Liver (tissue), 9 donors: ENCODE measurements around the gene LELP1. TPM values are rescaled to one million over a fixed set of nuclear protein-coding genes. Genes with fewer than 3 reads are reported as not detected.

ENCODE experiments used
- DNase-seq: peaks from one replicate; pipeline ENCODE4 v3.0.0-alpha.2; 2017; ENCODE audit warnings: low spot score
- H3K27ac ChIP-seq, 2 donors: one replicate each; pipeline ENCODE4 v1.7.0; 2013; ENCODE audit warnings: inconsistent platforms in 2 of 2, low read length in 2 of 2, control low read depth in 1 of 2, low read depth in 1 of 2, mild to moderate bottlenecking in 1 of 2
- H3K27me3 ChIP-seq, 4 donors: one replicate each; pipeline versions ENCODE4 v1.6.1 to v1.7.0; 2013; ENCODE audit warnings: low read length in 3 of 4, inconsistent platforms in 1 of 4, mild to moderate bottlenecking in 1 of 4, moderate library complexity in 1 of 4; ENCODE audit not compliant: control insufficient read depth in 4 of 4, insufficient read depth in 4 of 4
- H3K36me3 ChIP-seq, 4 donors: one replicate each; pipeline versions ENCODE4 v1.6.1 to v1.7.0; 2013; ENCODE audit warnings: low read length in 3 of 4, mild to moderate bottlenecking in 3 of 4, low read depth in 1 of 4, moderate library complexity in 1 of 4; ENCODE audit not compliant: control insufficient read depth in 4 of 4, insufficient read depth in 3 of 4
- H3K4me1 ChIP-seq, 4 donors: one replicate each; pipeline versions ENCODE4 v1.6.1 to v1.7.0; 2013; ENCODE audit warnings: low read length in 3 of 4, mild to moderate bottlenecking in 3 of 4, moderate library complexity in 1 of 4; ENCODE audit not compliant: control insufficient read depth in 4 of 4, insufficient read depth in 4 of 4
- H3K4me3 ChIP-seq, 3 donors: one replicate each; pipeline versions ENCODE4 v1.6.1 to v1.7.0; 2013; ENCODE audit warnings: low read length in 3 of 3, control low read depth in 1 of 3, low read depth in 1 of 3, mild to moderate bottlenecking in 1 of 3
- H3K9ac ChIP-seq, 2 donors: one replicate each; pipeline ENCODE4 v1.7.0; 2013; ENCODE audit warnings: low read length in 2 of 2, mild to moderate bottlenecking in 2 of 2, moderate library complexity in 2 of 2, control low read depth in 1 of 2, low read depth in 1 of 2
- H3K9me3 ChIP-seq, 4 donors: one replicate each; pipeline versions ENCODE4 v1.6.1 to v1.7.0; 2013; ENCODE audit warnings: low read length in 3 of 4; ENCODE audit not compliant: control insufficient read depth in 4 of 4
- ATF3 ChIP-seq: IDR thresholded peaks from 2 replicates; pipeline ENCODE4 v1.6.1; 2016; ENCODE audit warnings: antibody characterized with exemption
- CTCF ChIP-seq: fragments of 150-350 bp; IDR thresholded peaks from 2 replicates; pipeline ENCODE4 v1.5.1; 2017; ENCODE audit warnings: improper control_type of control experiment, low read depth, low read length; ENCODE audit not compliant: missing input control
- EGR1 ChIP-seq, 2 donors: IDR thresholded peaks; 2 replicates each; pipeline ENCODE4 v1.6.1; 2016 to 2018; ENCODE audit warnings: antibody characterized with exemption in 2 of 2, low read depth in 2 of 2
- FOXA1 ChIP-seq: IDR thresholded peaks from 2 replicates; pipeline ENCODE4 v1.6.1; 2016; ENCODE audit warnings: antibody characterized with exemption
- FOXA2 ChIP-seq: IDR thresholded peaks from 2 replicates; pipeline ENCODE4 v1.6.1; 2016; ENCODE audit warnings: antibody characterized with exemption
- HNF4A ChIP-seq, 2 donors: conservative IDR thresholded peaks; 2 replicates each; pipeline ENCODE4 v1.6.1; 2016; ENCODE audit warnings: antibody characterized with exemption in 2 of 2, mild to moderate bottlenecking in 2 of 2
- HNF4G ChIP-seq: IDR thresholded peaks from 2 replicates; pipeline ENCODE4 v1.6.1; 2016; ENCODE audit warnings: antibody characterized with exemption
- JUND ChIP-seq, 2 donors: IDR thresholded peaks; 2 replicates each; pipeline ENCODE4 v1.6.1; 2016; ENCODE audit warnings: antibody characterized with exemption in 2 of 2
- NR2F2 ChIP-seq: IDR thresholded peaks from 2 replicates; pipeline ENCODE4 v1.6.1; 2016; ENCODE audit warnings: antibody characterized with exemption
- RAD21 ChIP-seq, 2 donors: IDR thresholded peaks; 2 replicates each; pipeline ENCODE4 v1.6.1; 2016; ENCODE audit warnings: antibody characterized with exemption in 2 of 2, mild to moderate bottlenecking in 2 of 2
- REST ChIP-seq: IDR thresholded peaks from 2 replicates; pipeline ENCODE4 v1.6.1; 2016; ENCODE audit warnings: antibody characterized with exemption, mild to moderate bottlenecking
- RXRA ChIP-seq, 2 donors: IDR thresholded peaks; 2 replicates each; pipeline ENCODE4 v1.6.1; 2017 to 2018; ENCODE audit warnings: antibody characterized with exemption in 2 of 2, mild to moderate bottlenecking in 1 of 2
- TAF1 ChIP-seq: conservative IDR thresholded peaks from 2 replicates; pipeline ENCODE4 v1.6.1; 2016; ENCODE audit warnings: antibody characterized with exemption, mild to moderate bottlenecking
- YY1 ChIP-seq: IDR thresholded peaks from 2 replicates; pipeline ENCODE4 v1.6.1; 2016; ENCODE audit warnings: antibody characterized with exemption, mild to moderate bottlenecking
- ZBTB33 ChIP-seq: IDR thresholded peaks from 2 replicates; pipeline ENCODE4 v1.6.1; 2016; ENCODE audit warnings: antibody characterized with exemption
- WGBS: extraction: QIAGEN DNeasy Blood & Tissue Kit; methylation state at CpG from one replicate; pipeline ENCODE4 v1.1.7; 2013; 5-methylcytosine and 5-hydroxymethylcytosine counted together
- polyA plus RNA-seq, 2 donors: library from polyadenylated mRNA; stranded (reverse) in 1 of 2; unstranded in 1 of 2; fragments of 200-250 nt in 1 of 2; fragments of >200 nt in 1 of 2; fragmentation: Nextera tagmentation in 1 of 2; extraction: Ambion mirVana in 1 of 2; gene quantifications; one replicate each; pipeline versions ENCODE4 v1.2.1 to v1.2.3, GENCODE V29; 2013 to 2015
- total RNA-seq, 2 donors: library from RNA; depleted of rRNA; stranded (reverse); fragments of >200 nt; gene quantifications; one replicate each; pipeline ENCODE4 v1.2.3, GENCODE V29; 2014
- donor health status: healthy.
- donor health status: healthy.
- donor health status: healthy.
- donor health status: healthy.
- donor health status: healthy.

LELP1 gene
- total and polyA plus RNA-seq, 4 donors = not detected

GRCh38 chr1:153194331-153195050 is 8.7 kb upstream of the LELP1 start:
- WGBS = 50% methylated on average over 3 of the region's 3 CpGs

GRCh38 chr1:153195216-153195615 is 8.0 kb upstream of the LELP1 start:
- no peak for DNase-seq
- no peak overlapping the region for H3K4me3 ChIP-seq
- peaks cover 0 to 10% (median under 1%) of the 10 kb centered on the region in 4 donors for H3K27me3 ChIP-seq
- 68% methylated on average over 4 of the region's 4 CpGs for WGBS
- no peaks in the 10 kb centered on the region for H3K9me3 ChIP-seq
- H3K36me3 ChIP-seq = no peaks in the 10 kb centered on the region
- TF ChIP-seq NR2F2 = no peak
- no peak for TF ChIP-seq YY1
- TF ChIP-seq ATF3 = no peak
- no peak for TF ChIP-seq RXRA (IDR thresholded peaks at IDR 0.05)
- TF ChIP-seq TAF1 = no peak
- TF ChIP-seq FOXA2 = no peak
- TF ChIP-seq CTCF = no peak
- TF ChIP-seq HNF4G = no peak
- TF ChIP-seq FOXA1 = no peak
- no peak for TF ChIP-seq EGR1 (IDR thresholded peaks at IDR 0.05; ENCODE audit: low read depth in 2 of 2)
- no peak for TF ChIP-seq JUND (IDR thresholded peaks at IDR 0.05)
- no peak for TF ChIP-seq RAD21 (IDR thresholded peaks at IDR 0.05)
- no peak for TF ChIP-seq ZBTB33
- TF ChIP-seq HNF4A (conservative IDR thresholded peaks at IDR 0.05) = no peak
- no peak overlapping the region for H3K9ac ChIP-seq
- H3K4me1 ChIP-seq = no peaks in the 10 kb centered on the region
- no peak overlapping the region for H3K27ac ChIP-seq

More at GRCh38 chr1:153194331-153195050, 8.7 kb upstream of the LELP1 start:
- no peaks in the 10 kb centered on the region for H3K4me1 ChIP-seq
- H3K9ac ChIP-seq = no peak overlapping the region
- H3K36me3 ChIP-seq = no peaks in the 10 kb centered on the region
- H3K9me3 ChIP-seq = no peaks in the 10 kb centered on the region
- no peak for DNase-seq
- no peak overlapping the region for H3K27ac ChIP-seq
- H3K27me3 ChIP-seq = peaks cover 0 to 11% (median under 1%) of the 10 kb centered on the region in 4 donors
- no peak overlapping the region for H3K4me3 ChIP-seq
- TF ChIP-seq ATF3 (no peak), REST (no peak), TAF1 (no peak), NR2F2 (no peak), JUND (IDR thresholded peaks at IDR 0.05) (no peak), FOXA2 (no peak)
